ENCODE measurements around the gene INPP5K. TPM values are rescaled to one million over a fixed set of nuclear protein-coding genes. Genes with fewer than 3 reads are reported as not detected.

INPP5K gene
- total and polyA plus RNA-seq, 10 of the 15 experiments (the other 5 are each of a cell fraction or from before 2014, with no cell fraction given), result 0.58 to 41.2 (median 23.3) TPM

DNA sequence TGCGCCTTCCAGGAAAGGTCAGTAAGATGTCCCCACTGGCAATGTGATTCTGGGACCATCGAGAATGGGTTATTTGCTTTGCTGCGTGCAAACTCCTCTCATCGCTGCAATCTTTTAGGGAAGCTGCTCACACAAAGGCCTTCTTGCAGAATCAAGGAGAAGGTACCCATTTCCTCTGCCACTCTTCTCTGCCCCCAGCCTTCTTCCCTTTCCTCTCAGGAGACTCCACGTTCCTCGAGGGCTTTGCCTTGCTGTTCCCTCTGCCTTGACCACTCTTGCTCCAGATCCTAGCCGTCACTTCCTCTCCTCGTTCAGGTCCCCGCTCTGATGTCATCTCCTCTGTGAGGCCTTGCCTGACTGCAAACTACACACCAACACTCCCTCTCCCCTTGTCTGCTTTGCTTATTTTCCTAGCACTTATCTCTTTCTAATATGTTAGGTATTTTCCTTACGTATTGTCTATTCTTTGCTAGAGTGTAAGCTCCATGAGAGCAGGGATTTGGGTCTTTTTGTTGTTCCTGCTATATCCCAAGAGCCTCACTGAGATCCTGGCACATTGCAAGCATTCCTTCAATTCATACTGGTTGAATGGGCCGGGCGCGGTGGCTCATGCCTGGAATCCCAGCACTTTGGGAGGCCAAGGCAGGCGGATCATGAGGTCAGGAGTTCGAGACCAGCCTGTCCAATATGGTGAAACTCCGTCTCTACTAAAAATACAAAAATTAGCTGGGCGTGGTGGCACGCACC, 55.0 kb downstream of the INPP5K start:
- FAIRE-seq (no peak), ATAC-seq (no peak), DNase-seq (ENCODE audit: low read depth, low spot score) (no peak)
- Histone ChIP-seq H2AFZ (ENCODE audit: control insufficient read depth, low read depth, low read length) (no peak overlapping the region), H3K9ac (ENCODE audit: control insufficient read depth, insufficient read depth, low read length) (no peak overlapping the region), H3K9me3 (replicated peaks; ENCODE audit: control insufficient read depth, insufficient read depth, low read length) (no peaks in the 10 kb centered on the region), H3K4me2 (ENCODE audit: control insufficient read depth, insufficient read depth) (no peak overlapping the region), H3K36me3 (ENCODE audit: control insufficient read depth in 2 of 2, insufficient read depth in 2 of 2, low read length in 1 of 2) (no peaks in the 10 kb centered on the region; a peak in 1 of 4 replicates), H3K79me2 (ENCODE audit: control insufficient read depth, insufficient read depth, low read length) (no peaks in the 10 kb centered on the region; the same call in 1 of the 2 replicates), H3K27me3 (replicated peaks in 1 of 2; ENCODE audit: control insufficient read depth in 2 of 2, insufficient read depth in 2 of 2, low read length in 1 of 2) (no peaks in the 10 kb centered on the region), H3K4me3 (no peak overlapping the region), H4K20me1 (ENCODE audit: control insufficient read depth, insufficient read depth) (no peaks in the 10 kb centered on the region), H3K27ac (ENCODE audit: control insufficient read depth, insufficient read depth) (no peak overlapping the region), H3K4me1 (ENCODE audit: control insufficient read depth, insufficient read depth, low read length) (peaks cover 19% of the 10 kb centered on the region)
- POLR2A ChIA-PET, result interaction anchor here (0.6 kb wide), 1 partner anchor 44 kb away, joined by 3 read pairs; no protein-coding TSS in a partner anchor
- in situ Hi-C loops (cut with MboI), result no loop called here
- CTCF ChIA-PET, result interaction anchor here (1.0 to 1.3 kb wide), 3 partner anchors 10 to 96 kb away, joined by 3 to 8 read pairs (median 4); no protein-coding TSS in a partner anchor
- SMC1A ChIA-PET (ENCODE audit: uncharacterized antibody, unreplicated experiment), result interaction anchor here (1.2 kb wide), 1 partner anchor 96 kb away, joined by 3 read pairs; no protein-coding TSS in a partner anchor
- 91% methylated on average over 18 of the region's 18 CpGs for WGBS (ENCODE audit: insufficient coverage, insufficient replicate concordance, low lambda C conversion rate, missing lambda C conversion rate)
- no peak for TF ChIP-seq NFYA (IDR thresholded peaks at IDR 0.05; ENCODE audit: borderline replicate concordance, low read depth, low read length)
- TF ChIP-seq TCF12 (IDR thresholded peaks at IDR 0.05; ENCODE audit: low read depth, low read length), result no peak
- no peak for TF ChIP-seq ZNF274 (IDR thresholded peaks at IDR 0.05; ENCODE audit: insufficient read depth, insufficient read length)
- no peak for TF ChIP-seq CEBPB (IDR thresholded peaks at IDR 0.05; ENCODE audit: borderline replicate concordance in 1 of 2, low read depth in 2 of 2, low read length in 2 of 2)
- no peak for TF ChIP-seq YBX1 (IDR thresholded peaks at IDR 0.05)
- no peak for TF ChIP-seq DPF2 (IDR thresholded peaks at IDR 0.05)
- no peak for TF ChIP-seq IKZF1 (conservative IDR thresholded peaks at IDR 0.05)
- BruUV-seq (replicated peaks), result no TSS peak
- RAD21 ChIA-PET (ENCODE audit: unreplicated experiment), result interaction anchor here (0.8 kb wide), 1 partner anchor 96 kb away, joined by 3 read pairs; no protein-coding TSS in a partner anchor
- intact Hi-C loops (cut with micrococcal nuclease; ENCODE audit: unreplicated experiment), result no loop called here
